Peyer's patch (tissue), 4 donors: Measurements from ENCODE around the gene MPL. TPM values are rescaled to one million over a fixed set of nuclear protein-coding genes. Genes with fewer than 3 reads are reported as not detected.

Source experiments
- DNase-seq, 3 donors: peaks; one replicate each; pipeline ENCODE4 v3.0.0-alpha.2; 2017 to 2019
- H3K27ac ChIP-seq, 4 donors: fragments of 200-600 bp; sonication (generic); one replicate each; pipeline ENCODE4 v1.5.1; 2016 to 2019
- H3K27me3 ChIP-seq, 2 donors: fragments of 200-600 bp; sonication (generic); one replicate each; pipeline ENCODE4 v1.5.1; 2019
- H3K36me3 ChIP-seq, 3 donors: fragments of 200-600 bp; sonication (generic); one replicate each; pipeline ENCODE4 v1.5.1; 2016 to 2019
- H3K4me1 ChIP-seq, 4 donors: fragments of 200-600 bp; sonication (generic); one replicate each; pipeline ENCODE4 v1.5.1; 2016 to 2019
- H3K4me3 ChIP-seq, 4 donors: fragments of 200-600 bp; sonication (generic); 1 replicate in 3 of 4; 2 replicates in 1 of 4; pipeline ENCODE4 v1.5.1; 2016 to 2019; ENCODE audit warnings: mild to moderate bottlenecking in 1 of 4
- H3K9me3 ChIP-seq, 4 donors: fragments of 200-600 bp; sonication (generic); one replicate each; pipeline ENCODE4 v1.5.1; 2016 to 2019; ENCODE audit warnings: mild to moderate bottlenecking in 1 of 4
- POLR2A ChIP-seq, 2 donors: fragments of 450-650 bp; IDR thresholded peaks; one replicate each; pipeline ENCODE4 v1.5.1; 2017; ENCODE audit warnings: antibody characterized with exemption in 2 of 2, mild to moderate bottlenecking in 2 of 2, moderate library complexity in 2 of 2
- total RNA-seq, 4 donors: library from RNA; depleted of rRNA; stranded (reverse); fragments of >200 nt; gene quantifications; one replicate each; pipeline ENCODE4 v1.1.0, GENCODE V29; 2016
- TF ChIP-seq, protein P1 (sequence below), 6 experiments: fragments of 450-650 bp in 4 of 6; fragments of 200-600 bp in 2 of 6; sonication (generic) in 1 of 6; IDR thresholded peaks; one replicate each; pipeline ENCODE4 v1.5.1; 2017 to 2019; ENCODE audit warnings: antibody characterized with exemption in 6 of 6, mild to moderate bottlenecking in 3 of 6, moderate library complexity in 1 of 6

Gene MPL
- total RNA-seq, 4 donors from 2014 or later, result not detected

DNA sequence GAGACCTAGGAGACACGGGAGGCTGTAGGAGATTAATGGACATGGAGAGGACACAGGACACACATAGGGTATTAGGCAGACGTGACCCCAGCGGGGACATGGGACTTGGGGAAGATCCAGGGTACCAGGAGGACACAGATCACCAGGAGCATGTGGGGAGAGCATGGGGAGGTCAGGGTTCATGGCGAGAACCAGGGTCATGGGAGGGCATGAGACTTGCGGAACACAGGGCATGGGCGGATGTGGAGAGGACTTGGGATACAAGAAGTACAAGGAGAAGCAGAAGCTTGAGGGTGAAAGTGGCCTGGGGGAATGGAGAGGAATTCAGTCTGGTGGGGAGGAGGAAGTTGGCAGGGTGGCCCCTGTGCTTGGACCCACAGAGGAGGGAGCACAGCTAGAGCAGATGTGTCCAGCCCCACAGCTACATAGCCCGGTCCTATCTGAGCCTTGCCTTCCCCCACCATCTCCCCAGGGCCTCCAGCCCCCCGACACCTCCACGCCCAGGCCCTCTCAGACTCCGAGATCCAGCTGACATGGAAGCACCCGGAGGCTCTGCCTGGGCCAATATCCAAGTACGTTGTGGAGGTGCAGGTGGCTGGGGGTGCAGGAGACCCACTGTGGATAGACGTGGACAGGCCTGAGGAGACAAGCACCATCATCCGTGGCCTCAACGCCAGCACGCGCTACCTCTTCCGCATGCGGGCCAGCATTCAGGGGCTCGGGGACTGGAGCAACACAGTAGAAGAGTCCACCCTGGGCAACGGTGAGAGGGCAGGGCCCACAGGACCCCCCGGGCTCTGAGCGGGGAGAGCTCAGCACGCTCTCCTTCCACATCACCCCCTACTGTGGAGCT, 24.7 kb upstream of the MPL start:
- Histone ChIP-seq H3K4me1 (no peaks in the 10 kb centered on the region), H3K36me3 (no peaks in the 10 kb centered on the region), H3K27me3 (no peaks in the 10 kb centered on the region), H3K27ac (peak overlapping the region in 1 of 4 donors; percentile 5), H3K9me3 (no peaks in the 10 kb centered on the region), H3K4me3 (no peak overlapping the region)
- TF ChIP-seq, protein P1, sequence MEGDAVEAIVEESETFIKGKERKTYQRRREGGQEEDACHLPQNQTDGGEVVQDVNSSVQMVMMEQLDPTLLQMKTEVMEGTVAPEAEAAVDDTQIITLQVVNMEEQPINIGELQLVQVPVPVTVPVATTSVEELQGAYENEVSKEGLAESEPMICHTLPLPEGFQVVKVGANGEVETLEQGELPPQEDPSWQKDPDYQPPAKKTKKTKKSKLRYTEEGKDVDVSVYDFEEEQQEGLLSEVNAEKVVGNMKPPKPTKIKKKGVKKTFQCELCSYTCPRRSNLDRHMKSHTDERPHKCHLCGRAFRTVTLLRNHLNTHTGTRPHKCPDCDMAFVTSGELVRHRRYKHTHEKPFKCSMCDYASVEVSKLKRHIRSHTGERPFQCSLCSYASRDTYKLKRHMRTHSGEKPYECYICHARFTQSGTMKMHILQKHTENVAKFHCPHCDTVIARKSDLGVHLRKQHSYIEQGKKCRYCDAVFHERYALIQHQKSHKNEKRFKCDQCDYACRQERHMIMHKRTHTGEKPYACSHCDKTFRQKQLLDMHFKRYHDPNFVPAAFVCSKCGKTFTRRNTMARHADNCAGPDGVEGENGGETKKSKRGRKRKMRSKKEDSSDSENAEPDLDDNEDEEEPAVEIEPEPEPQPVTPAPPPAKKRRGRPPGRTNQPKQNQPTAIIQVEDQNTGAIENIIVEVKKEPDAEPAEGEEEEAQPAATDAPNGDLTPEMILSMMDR (IDR thresholded peaks at IDR 0.05), result no peak
- peak in 1 of 3 donors; percentile 33 for DNase-seq

DNA sequence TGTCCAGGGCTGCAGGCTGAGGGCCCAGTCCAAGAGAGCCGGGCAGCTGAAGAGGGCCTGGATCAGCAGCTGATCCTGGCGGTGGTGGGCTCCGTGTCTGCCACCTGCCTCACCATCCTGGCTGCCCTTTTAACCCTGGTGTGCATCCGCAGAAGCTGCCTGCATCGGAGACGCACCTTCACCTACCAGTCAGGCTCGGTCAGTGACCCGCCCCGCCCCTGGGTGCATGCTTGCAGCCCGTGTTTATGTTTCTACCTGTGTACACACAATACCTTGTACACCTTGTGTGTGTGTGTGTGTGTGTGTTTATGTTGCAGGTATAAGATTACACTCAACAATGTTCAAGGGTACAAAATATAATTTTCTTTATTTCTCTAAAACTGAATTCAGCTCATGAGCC, 23.8 kb upstream of the MPL start:
- Histone ChIP-seq H3K4me1 (no peaks in the 10 kb centered on the region), H3K9me3 (no peaks in the 10 kb centered on the region), H3K36me3 (no peaks in the 10 kb centered on the region), H3K4me3 (no peak overlapping the region), H3K27ac (peak overlapping the region in 1 of 4 donors; percentile 5), H3K27me3 (no peaks in the 10 kb centered on the region)
- TF ChIP-seq, protein P1 (IDR thresholded peaks at IDR 0.05), result no peak
- TF ChIP-seq POLR2A (IDR thresholded peaks at IDR 0.05), result no peak
- DNase-seq, result peak in 2 of 3 donors; percentile 81

DNA sequence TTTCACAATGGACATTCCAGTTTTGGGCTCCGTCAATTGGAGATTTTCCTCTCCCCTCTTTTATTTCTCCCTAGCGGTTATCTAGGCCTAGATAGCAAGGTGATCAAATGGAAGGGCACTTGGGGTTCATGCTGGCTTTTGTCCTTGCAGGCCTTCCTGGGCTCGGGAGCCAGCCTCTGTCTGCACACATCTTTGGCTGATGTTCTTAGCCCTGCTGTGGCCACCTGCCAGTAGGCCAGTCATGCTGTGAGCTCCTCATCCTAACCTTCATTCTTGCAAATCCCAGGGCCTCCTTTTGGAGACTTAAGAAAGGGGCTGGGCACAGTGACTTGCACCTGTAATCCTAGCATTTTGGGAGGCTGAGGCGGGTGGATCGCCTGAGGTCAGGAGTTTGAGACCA, 23.4 kb upstream of the MPL start:
- no peak for DNase-seq
- H3K27me3 ChIP-seq, result no peaks in the 10 kb centered on the region
- H3K4me3 ChIP-seq, result no peak overlapping the region
- H3K9me3 ChIP-seq, result no peaks in the 10 kb centered on the region
- no peaks in the 10 kb centered on the region for H3K4me1 ChIP-seq
- H3K36me3 ChIP-seq, result no peaks in the 10 kb centered on the region
- H3K27ac ChIP-seq, result no peak overlapping the region
- no peak for TF ChIP-seq POLR2A (IDR thresholded peaks at IDR 0.05)
- TF ChIP-seq, protein P1 (IDR thresholded peaks at IDR 0.05), result no peak

DNA sequence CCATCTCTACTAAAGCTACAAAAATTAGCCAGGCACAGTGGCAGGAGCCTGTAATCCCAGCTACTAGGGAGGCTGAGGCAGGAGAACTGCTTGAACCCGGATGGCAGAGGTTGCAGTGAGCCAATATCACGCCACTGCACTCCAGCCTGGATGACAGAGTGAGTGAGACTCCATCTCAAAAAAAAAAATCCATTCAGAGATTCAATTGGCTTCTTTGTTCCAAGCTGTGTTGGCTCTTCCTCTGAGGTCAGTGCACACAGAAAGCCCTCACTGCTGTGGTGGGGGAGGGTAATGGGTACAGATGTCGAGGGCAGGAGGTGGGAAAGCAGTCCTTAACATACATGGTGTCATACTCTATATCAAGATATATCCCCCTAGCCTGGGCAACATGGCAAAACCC, 22.1 kb upstream of the MPL start:
- H3K9me3 ChIP-seq, result no peaks in the 10 kb centered on the region
- H3K27ac ChIP-seq, result no peak overlapping the region
- H3K4me3 ChIP-seq, result no peak overlapping the region
- no peaks in the 10 kb centered on the region for H3K27me3 ChIP-seq
- DNase-seq, result no peak
- H3K4me1 ChIP-seq, result no peaks in the 10 kb centered on the region
- H3K36me3 ChIP-seq, result no peaks in the 10 kb centered on the region
- TF ChIP-seq POLR2A (IDR thresholded peaks at IDR 0.05), result no peak
- TF ChIP-seq, protein P1 (IDR thresholded peaks at IDR 0.05), result no peak

DNA sequence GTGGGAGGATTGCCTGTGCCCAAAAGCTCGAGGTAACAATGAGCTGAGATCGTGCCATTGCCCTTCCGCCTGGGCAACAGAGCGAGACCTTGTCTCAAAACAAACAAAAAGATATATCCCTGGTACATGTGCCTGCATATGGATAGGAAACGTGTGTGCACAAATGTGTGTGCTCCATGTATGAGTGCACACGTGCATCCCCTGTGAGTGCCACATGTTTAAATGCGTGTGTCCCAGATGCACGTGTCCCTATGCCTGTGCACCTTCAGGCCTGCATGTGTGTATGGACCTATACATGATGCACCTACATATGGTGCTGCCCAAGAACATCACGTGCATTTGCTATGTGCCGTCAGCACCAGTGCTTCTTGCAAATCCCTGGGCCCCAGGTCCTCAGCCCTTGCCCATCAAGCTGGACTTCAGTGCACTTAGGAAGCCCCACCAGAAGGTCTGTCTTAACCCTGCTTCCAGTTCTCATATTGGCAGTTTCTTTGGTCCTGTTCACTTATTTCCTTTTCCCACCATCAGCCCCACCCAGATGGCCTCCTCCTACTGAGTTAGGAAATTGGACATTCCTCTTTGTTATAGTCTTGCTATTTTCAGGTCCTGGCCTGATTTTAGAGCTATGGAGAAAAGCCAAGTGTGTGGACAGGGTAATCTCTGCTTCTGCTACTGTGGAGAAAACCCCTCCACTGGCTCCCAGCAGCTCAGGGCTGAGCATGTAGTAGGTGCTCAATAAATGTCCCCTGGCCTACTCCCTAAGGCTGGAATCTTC, 21.5 kb upstream of the MPL start:
- Histone ChIP-seq H3K27me3 (no peaks in the 10 kb centered on the region), H3K9me3 (no peaks in the 10 kb centered on the region), H3K4me3 (no peak overlapping the region), H3K4me1 (no peaks in the 10 kb centered on the region), H3K27ac (no peak overlapping the region), H3K36me3 (no peaks in the 10 kb centered on the region)
- peak in 1 of 3 donors; percentile 35 for DNase-seq
- TF ChIP-seq, protein P1 (IDR thresholded peaks at IDR 0.05), result no peak
- TF ChIP-seq POLR2A (IDR thresholded peaks at IDR 0.05), result no peak
